Measurements from ENCODE around the gene PPP1R2C. TPM values are rescaled to one million over a fixed set of nuclear protein-coding genes. Genes with fewer than 3 reads are reported as not detected.

Gene PPP1R2C
- total RNA-seq, 2 experiments from 2014 or later: not detected

- H3K4me2 ChIP-seq (ENCODE audit: low read length): no peak overlapping the region
- no peak overlapping the region for H3K27ac ChIP-seq (ENCODE audit: low read depth, low read length, poor library complexity, severe bottlenecking)
- no peaks in the 10 kb centered on the region for H3K9me2 ChIP-seq (ENCODE audit: insufficient read depth, low read length)
- TF ChIP-seq, protein P1, sequence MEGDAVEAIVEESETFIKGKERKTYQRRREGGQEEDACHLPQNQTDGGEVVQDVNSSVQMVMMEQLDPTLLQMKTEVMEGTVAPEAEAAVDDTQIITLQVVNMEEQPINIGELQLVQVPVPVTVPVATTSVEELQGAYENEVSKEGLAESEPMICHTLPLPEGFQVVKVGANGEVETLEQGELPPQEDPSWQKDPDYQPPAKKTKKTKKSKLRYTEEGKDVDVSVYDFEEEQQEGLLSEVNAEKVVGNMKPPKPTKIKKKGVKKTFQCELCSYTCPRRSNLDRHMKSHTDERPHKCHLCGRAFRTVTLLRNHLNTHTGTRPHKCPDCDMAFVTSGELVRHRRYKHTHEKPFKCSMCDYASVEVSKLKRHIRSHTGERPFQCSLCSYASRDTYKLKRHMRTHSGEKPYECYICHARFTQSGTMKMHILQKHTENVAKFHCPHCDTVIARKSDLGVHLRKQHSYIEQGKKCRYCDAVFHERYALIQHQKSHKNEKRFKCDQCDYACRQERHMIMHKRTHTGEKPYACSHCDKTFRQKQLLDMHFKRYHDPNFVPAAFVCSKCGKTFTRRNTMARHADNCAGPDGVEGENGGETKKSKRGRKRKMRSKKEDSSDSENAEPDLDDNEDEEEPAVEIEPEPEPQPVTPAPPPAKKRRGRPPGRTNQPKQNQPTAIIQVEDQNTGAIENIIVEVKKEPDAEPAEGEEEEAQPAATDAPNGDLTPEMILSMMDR (conservative IDR thresholded peaks at IDR 0.05; ENCODE audit: low read length): no peak
- TF ChIP-seq EZH2phosphoT487 (IDR thresholded peaks at IDR 0.05; ENCODE audit: borderline replicate concordance, low read depth, low read length): no peak
- H3K36me3 ChIP-seq (ENCODE audit: insufficient read depth, low read length): no peaks in the 10 kb centered on the region
- BruUV-seq (replicated peaks): no TSS peak
- no peaks in the 10 kb centered on the region for H3K4me1 ChIP-seq (ENCODE audit: insufficient read depth, low read length, poor library complexity, severe bottlenecking)
- intact Hi-C loops (cut with micrococcal nuclease; ENCODE audit: unreplicated experiment): no loop called here
- DNase-seq (ENCODE audit: low spot score): no peak
- H2AFZ ChIP-seq (ENCODE audit: low read length): no peak overlapping the region
- H3K79me2 ChIP-seq (ENCODE audit: insufficient read depth, low read depth, low read length): no peaks in the 10 kb centered on the region
- no peak overlapping the region for H3K4me3 ChIP-seq (ENCODE audit: low read depth, low read length, poor library complexity, severe bottlenecking)
- POLR2A ChIA-PET: interaction anchor here (0.7 to 1.0 kb wide), 2 partner anchors 144 to 544 kb away, joined by 3 to 4 read pairs; no protein-coding TSS in a partner anchor
- H3K9me3 ChIP-seq (ENCODE audit: low read length): no peaks in the 10 kb centered on the region
- CTCF ChIA-PET (ENCODE audit: unreplicated experiment): no interaction called here
- no peaks in the 10 kb centered on the region for H4K20me1 ChIP-seq (ENCODE audit: insufficient read depth, low read length)
Observed at GRCh38 chrX:42759881-42760280, 18.1 kb downstream of the PPP1R2C start.

- H3K36me3 ChIP-seq (ENCODE audit: insufficient read depth, low read length): no peaks in the 10 kb centered on the region; the same call in 1 of the 2 replicates
- no TSS peak for BruUV-seq (replicated peaks)
- no peak overlapping the region for H3K4me2 ChIP-seq (ENCODE audit: low read length)
- no peaks in the 10 kb centered on the region for H3K9me3 ChIP-seq (ENCODE audit: low read length)
- H4K20me1 ChIP-seq (ENCODE audit: insufficient read depth, low read length): no peaks in the 10 kb centered on the region
- ChIA-PET POLR2A (no interaction called here), CTCF (ENCODE audit: unreplicated experiment) (no interaction called here)
- no peaks in the 10 kb centered on the region for H3K79me2 ChIP-seq (ENCODE audit: insufficient read depth, low read depth, low read length)
- TF ChIP-seq EZH2phosphoT487 (IDR thresholded peaks at IDR 0.05; ENCODE audit: borderline replicate concordance, low read depth, low read length): no peak
- TF ChIP-seq, protein P1 (conservative IDR thresholded peaks at IDR 0.05; ENCODE audit: low read length): no peak
- H3K4me1 ChIP-seq (ENCODE audit: insufficient read depth, low read length, poor library complexity, severe bottlenecking): no peaks in the 10 kb centered on the region
- no peak overlapping the region for H3K4me3 ChIP-seq (ENCODE audit: low read depth, low read length, poor library complexity, severe bottlenecking)
- H2AFZ ChIP-seq (ENCODE audit: low read length): no peak overlapping the region
- H3K27ac ChIP-seq (ENCODE audit: low read depth, low read length, poor library complexity, severe bottlenecking): no peak overlapping the region
- intact Hi-C loops (cut with micrococcal nuclease; ENCODE audit: unreplicated experiment): no loop called here
- H3K9me2 ChIP-seq (ENCODE audit: insufficient read depth, low read length): no peaks in the 10 kb centered on the region
- DNase-seq (ENCODE audit: low spot score): no peak
Observed at GRCh38 chrX:42755815-42756214, 22.1 kb downstream of the PPP1R2C start.

DNA sequence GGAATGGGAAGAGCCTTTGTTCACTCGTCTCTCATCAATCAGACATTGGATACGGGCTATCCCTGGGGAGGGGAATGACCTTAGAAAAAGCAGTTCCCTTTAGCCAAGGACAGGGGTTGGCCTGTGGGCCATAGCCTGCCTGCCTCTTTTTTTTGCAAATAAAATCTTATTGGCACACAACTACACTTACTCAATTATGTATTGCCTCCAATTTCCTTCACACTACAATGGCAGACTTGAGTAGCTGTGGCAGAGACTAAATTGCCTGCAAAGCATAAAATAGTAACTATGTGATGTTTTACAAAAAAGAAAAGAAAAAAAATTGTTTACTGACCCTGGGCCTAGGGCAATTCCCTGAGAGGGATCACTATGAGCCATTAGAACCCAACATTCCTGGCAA, 23.4 kb downstream of the PPP1R2C start:
- H2AFZ ChIP-seq (ENCODE audit: low read length): no peak overlapping the region
- no peaks in the 10 kb centered on the region for H4K20me1 ChIP-seq (ENCODE audit: insufficient read depth, low read length)
- H3K4me3 ChIP-seq (ENCODE audit: low read depth, low read length, poor library complexity, severe bottlenecking): no peak overlapping the region
- H3K9me3 ChIP-seq (ENCODE audit: low read length): no peaks in the 10 kb centered on the region
- H3K4me1 ChIP-seq (ENCODE audit: insufficient read depth, low read length, poor library complexity, severe bottlenecking): no peaks in the 10 kb centered on the region
- POLR2A ChIA-PET: interaction anchor here (0.6 kb wide), 1 partner anchor 1199 kb away, joined by 4 read pairs; no protein-coding TSS in a partner anchor
- H3K9me2 ChIP-seq (ENCODE audit: insufficient read depth, low read length): no peaks in the 10 kb centered on the region
- intact Hi-C loops (cut with micrococcal nuclease; ENCODE audit: unreplicated experiment): no loop called here
- no TSS peak for BruUV-seq (replicated peaks)
- no peak overlapping the region for H3K4me2 ChIP-seq (ENCODE audit: low read length)
- no peak overlapping the region for H3K27ac ChIP-seq (ENCODE audit: low read depth, low read length, poor library complexity, severe bottlenecking)
- DNase-seq (ENCODE audit: low spot score): no peak
- CTCF ChIA-PET (ENCODE audit: unreplicated experiment): no interaction called here
- H3K36me3 ChIP-seq (ENCODE audit: insufficient read depth, low read length): no peaks in the 10 kb centered on the region; the same call in 1 of the 2 replicates
- no peak for TF ChIP-seq EZH2phosphoT487 (IDR thresholded peaks at IDR 0.05; ENCODE audit: borderline replicate concordance, low read depth, low read length)
- TF ChIP-seq, protein P1 (conservative IDR thresholded peaks at IDR 0.05; ENCODE audit: low read length): no peak
- H3K79me2 ChIP-seq (ENCODE audit: insufficient read depth, low read depth, low read length): no peaks in the 10 kb centered on the region

Data from OCI-LY7 (cell line).